Measurements from ENCODE around the gene TBC1D7. TPM values are rescaled to one million over a fixed set of nuclear protein-coding genes. Genes with fewer than 3 reads are reported as not detected.
A peak's percentile ranks its signal among the peaks of the same experiment; 100 is the strongest.

Gene TBC1D7
- total RNA-seq = 10 to 100 TPM; 25.2 to 30.3 TPM

GRCh38 chr6:13328076-13328874 lies at the start of gene TBC1D7:
Gene TBC1D7 (minus strand): TSS chr6:13328537. CDS start chr6:13326898, 1,639 bp downstream.
- peak; percentile 94 for DNase-seq
- ATAC-seq = peak; percentile 97
- peaks cover 21% of the 10 kb centered on the region for H3K36me3 Mint-ChIP-seq (ENCODE audit: low read depth)
- peak within 1 kb of the TSS; percentile 93 for H3K4me3 Mint-ChIP-seq
- ChIA-PET CTCF (interaction anchor here (0.8 to 7.1 kb wide), 16 partner anchors 10 to 416 kb away, joined by 3 to 62 read pairs (median 4); partner anchors contain the start of genes NOL7 and SIRT5), POLR2A (interaction anchor here (0.6 to 2.6 kb wide), 29 partner anchors 8 to 417 kb away, joined by 3 to 16 read pairs (median 4); partner anchors contain the start of genes NOL7 and SIRT5)
- H3K4me1 Mint-ChIP-seq (ENCODE audit: low read depth) = peaks cover 30% of the 10 kb centered on the region
- peak within 1 kb of the TSS; percentile 95 for H3K27ac Mint-ChIP-seq
- H3K27me3 Mint-ChIP-seq (ENCODE audit: low read depth) = peaks cover 2% of the 10 kb centered on the region
- no peaks in the 10 kb centered on the region for H3K9me3 Mint-ChIP-seq (ENCODE audit: insufficient read depth)

- ChIA-PET POLR2A (interaction anchor here (0.8 kb wide), 1 partner anchor 48 kb away, joined by 3 read pairs; no protein-coding TSS in a partner anchor), CTCF (interaction anchor here (0.8 to 1.2 kb wide), 2 partner anchors 50 to 161 kb away, joined by 3 read pairs; no protein-coding TSS in a partner anchor)
- H3K27ac Mint-ChIP-seq = no peak overlapping the region
- H3K27me3 Mint-ChIP-seq (ENCODE audit: low read depth) = no peaks in the 10 kb centered on the region
- H3K4me1 Mint-ChIP-seq (ENCODE audit: low read depth) = peaks cover 27% of the 10 kb centered on the region
- peaks cover 5% of the 10 kb centered on the region for H3K36me3 Mint-ChIP-seq (ENCODE audit: low read depth)
- DNase-seq (no peak), ATAC-seq (no peak)
- no peaks in the 10 kb centered on the region for H3K9me3 Mint-ChIP-seq (ENCODE audit: insufficient read depth)
- H3K4me3 Mint-ChIP-seq = no peak overlapping the region
These were observed 48.9 kb upstream of the TBC1D7 start for GRCh38 chr6:13377054-13377758.

GRCh38 chr6:13375360-13375878 lies 47.1 kb upstream of the TBC1D7 start:
- no peaks in the 10 kb centered on the region for H3K27me3 Mint-ChIP-seq (ENCODE audit: low read depth)
- DNase-seq (peak; percentile 50), ATAC-seq (peak; percentile 69)
- POLR2A ChIA-PET = interaction anchor here (0.6 kb wide), 2 partner anchors 9 to 231 kb away, joined by 3 to 4 read pairs; no protein-coding TSS in a partner anchor
- CTCF ChIA-PET = interaction anchor here (0.8 to 1.8 kb wide), 6 partner anchors 8 to 199 kb away, joined by 3 to 10 read pairs (median 3); partner anchors contain the start of gene SIRT5
- H3K27ac Mint-ChIP-seq = peak overlapping the region; percentile 28
- no peaks in the 10 kb centered on the region for H3K9me3 Mint-ChIP-seq (ENCODE audit: insufficient read depth)
- peaks cover 20% of the 10 kb centered on the region for H3K4me1 Mint-ChIP-seq (ENCODE audit: low read depth)
- no peak overlapping the region for H3K4me3 Mint-ChIP-seq
- peaks cover 5% of the 10 kb centered on the region for H3K36me3 Mint-ChIP-seq (ENCODE audit: low read depth)

GRCh38 chr6:13373919-13374318 lies 45.6 kb upstream of the TBC1D7 start:
- Mint-ChIP-seq H3K36me3 (ENCODE audit: low read depth) (peaks cover 5% of the 10 kb centered on the region), H3K4me1 (ENCODE audit: low read depth) (peaks cover 20% of the 10 kb centered on the region), H3K27ac (no peak overlapping the region), H3K27me3 (ENCODE audit: low read depth) (no peaks in the 10 kb centered on the region), H3K4me3 (no peak overlapping the region), H3K9me3 (ENCODE audit: insufficient read depth) (no peaks in the 10 kb centered on the region)
- DNase-seq = no peak
- CTCF ChIA-PET = interaction anchor here (1.1 to 1.6 kb wide), 2 partner anchors 36 to 199 kb away, joined by 3 read pairs; no protein-coding TSS in a partner anchor
- POLR2A ChIA-PET = no interaction called here
- ATAC-seq = no peak

- Mint-ChIP-seq H3K9me3 (ENCODE audit: insufficient read depth) (no peaks in the 10 kb centered on the region), H3K27ac (no peak overlapping the region), H3K4me3 (no peak overlapping the region), H3K36me3 (ENCODE audit: low read depth) (peaks cover 5% of the 10 kb centered on the region), H3K4me1 (ENCODE audit: low read depth) (peaks cover 20% of the 10 kb centered on the region), H3K27me3 (ENCODE audit: low read depth) (no peaks in the 10 kb centered on the region)
- CTCF ChIA-PET = interaction anchor here (0.6 to 1.6 kb wide), 4 partner anchors 36 to 202 kb away, joined by 3 to 4 read pairs (median 3); no protein-coding TSS in a partner anchor
- DNase-seq (no peak), ATAC-seq (no peak)
- POLR2A ChIA-PET = interaction anchor here (0.6 kb wide), 2 partner anchors 8 to 114 kb away, joined by 3 to 5 read pairs; no protein-coding TSS in a partner anchor
These were observed 45.1 kb upstream of the TBC1D7 start for GRCh38 chr6:13373488-13373886.

GRCh38 chr6:13372688-13373487 lies 44.6 kb upstream of the TBC1D7 start:
- DNase-seq (no peak), ATAC-seq (no peak)
- Mint-ChIP-seq H3K27me3 (ENCODE audit: low read depth) (no peaks in the 10 kb centered on the region), H3K4me1 (ENCODE audit: low read depth) (peaks cover 20% of the 10 kb centered on the region), H3K36me3 (ENCODE audit: low read depth) (peaks cover 5% of the 10 kb centered on the region), H3K9me3 (ENCODE audit: insufficient read depth) (no peaks in the 10 kb centered on the region), H3K27ac (no peak overlapping the region), H3K4me3 (no peak overlapping the region)
- POLR2A ChIA-PET = interaction anchor here (0.6 kb wide), 2 partner anchors 9 to 114 kb away, joined by 3 to 5 read pairs; no protein-coding TSS in a partner anchor
- CTCF ChIA-PET = interaction anchor here (0.6 to 1.6 kb wide), 4 partner anchors 35 to 203 kb away, joined by 3 to 4 read pairs (median 3); no protein-coding TSS in a partner anchor

GRCh38 chr6:13372076-13372475 lies 43.7 kb upstream of the TBC1D7 start:
- ATAC-seq = no peak
- no peaks in the 10 kb centered on the region for H3K9me3 Mint-ChIP-seq (ENCODE audit: insufficient read depth)
- peaks cover 20% of the 10 kb centered on the region for H3K4me1 Mint-ChIP-seq (ENCODE audit: low read depth)
- H3K4me3 Mint-ChIP-seq = no peak overlapping the region
- no peaks in the 10 kb centered on the region for H3K27me3 Mint-ChIP-seq (ENCODE audit: low read depth)
- ChIA-PET POLR2A (no interaction called here), CTCF (no interaction called here)
- H3K27ac Mint-ChIP-seq = no peak overlapping the region
- peaks cover 5% of the 10 kb centered on the region for H3K36me3 Mint-ChIP-seq (ENCODE audit: low read depth)
- no peak for DNase-seq

GRCh38 chr6:13371421-13372072 lies 43.2 kb upstream of the TBC1D7 start:
- Mint-ChIP-seq H3K4me1 (ENCODE audit: low read depth) (peaks cover 20% of the 10 kb centered on the region), H3K27ac (no peak overlapping the region), H3K4me3 (no peak overlapping the region), H3K36me3 (ENCODE audit: low read depth) (peaks cover 4% of the 10 kb centered on the region), H3K9me3 (ENCODE audit: insufficient read depth) (no peaks in the 10 kb centered on the region), H3K27me3 (ENCODE audit: low read depth) (no peaks in the 10 kb centered on the region)
- ATAC-seq (no peak), DNase-seq (no peak)
- ChIA-PET CTCF (no interaction called here), POLR2A (no interaction called here)

DNA sequence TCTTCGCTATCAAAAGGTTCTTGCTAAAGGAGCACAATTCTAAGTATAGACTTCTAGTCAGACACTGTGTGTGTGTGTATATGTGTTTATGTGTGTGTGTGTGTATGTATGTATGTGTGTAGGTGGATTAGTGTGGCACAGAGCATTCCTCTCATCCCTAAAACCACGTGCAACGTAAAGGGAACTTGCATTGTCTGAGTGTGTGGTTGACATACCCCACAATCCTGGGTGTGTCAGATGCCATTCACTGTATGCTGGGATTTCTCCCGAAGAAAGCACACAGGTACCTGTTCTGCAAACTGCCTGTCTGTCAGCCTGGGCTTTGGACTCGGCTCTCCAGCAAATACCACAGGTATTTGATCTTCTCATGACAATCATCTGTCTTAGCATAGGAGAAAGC lies 42.3 kb upstream of the TBC1D7 start:
- H3K4me3 Mint-ChIP-seq = no peak overlapping the region
- no peaks in the 10 kb centered on the region for H3K27me3 Mint-ChIP-seq (ENCODE audit: low read depth)
- DNase-seq = no peak
- H3K9me3 Mint-ChIP-seq (ENCODE audit: insufficient read depth) = no peaks in the 10 kb centered on the region
- H3K4me1 Mint-ChIP-seq (ENCODE audit: low read depth) = peaks cover 13% of the 10 kb centered on the region
- CTCF ChIA-PET = no interaction called here
- POLR2A ChIA-PET = no interaction called here
- no peak for ATAC-seq
- H3K36me3 Mint-ChIP-seq (ENCODE audit: low read depth) = no peaks in the 10 kb centered on the region
- H3K27ac Mint-ChIP-seq = no peak overlapping the region

DNA sequence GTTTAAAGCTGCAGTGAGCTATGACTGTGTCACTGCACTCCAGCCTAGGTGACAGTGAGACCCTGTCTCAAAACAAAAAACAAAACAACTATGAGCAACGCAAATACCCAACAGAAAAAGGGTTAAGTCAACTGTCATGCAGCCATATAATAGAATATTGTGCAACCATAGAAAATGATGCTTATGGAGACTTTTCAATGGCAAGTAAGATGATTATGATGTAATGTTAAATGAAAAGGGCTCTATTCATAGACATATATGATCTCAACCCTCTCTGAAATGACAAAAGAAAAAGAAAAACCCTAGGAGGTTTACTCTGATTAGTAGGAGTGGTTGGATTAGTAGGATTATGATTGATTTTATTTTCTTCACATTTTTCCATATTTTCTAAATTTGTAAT lies 41.3 kb upstream of the TBC1D7 start:
- ChIA-PET CTCF (no interaction called here), POLR2A (interaction anchor here (0.6 kb wide), 1 partner anchor 225 kb away, joined by 6 read pairs; no protein-coding TSS in a partner anchor)
- Mint-ChIP-seq H3K36me3 (ENCODE audit: low read depth) (peaks cover 5% of the 10 kb centered on the region), H3K27me3 (ENCODE audit: low read depth) (no peaks in the 10 kb centered on the region), H3K4me1 (ENCODE audit: low read depth) (peaks cover 6% of the 10 kb centered on the region), H3K4me3 (no peak overlapping the region), H3K27ac (no peak overlapping the region), H3K9me3 (ENCODE audit: insufficient read depth) (no peaks in the 10 kb centered on the region)
- DNase-seq = no peak
- no peak for ATAC-seq

All from activated CD8-positive, alpha-beta T cell treated with anti-CD3 and anti-CD28 coated beads, Interleukin-2, amount 10 ng/mL, durations not matched to agents 7 days and 5 days (primary cell).